GM23338 (cell line): ENCODE data around the gene CCDC9B.

Experiments
- CREB1 ChIP-seq: fragments of 250-450 bp; sonication (Bioruptor Pico); IDR thresholded peaks from 2 replicates; pipeline ENCODE4 v1.5.0; 2020; ENCODE audit warnings: low read depth, mild to moderate bottlenecking, moderate library complexity
- CTCF ChIP-seq, 2 experiments: fragments of 200-600 bp in 1 of 2; sonication (generic) in 1 of 2; conservative IDR thresholded peaks; 2 replicates each; pipeline versions ENCODE4 v1.5.1 to v1.6.1; 2016 to 2017; ENCODE audit warnings: antibody characterized with exemption in 2 of 2, low read depth in 2 of 2, mild to moderate bottlenecking in 2 of 2, moderate library complexity in 1 of 2
- EZH2 ChIP-seq: fragments of 200-600 bp; sonication (generic); IDR thresholded peaks from one replicate; pipeline ENCODE4 v1.8.0; 2017; ENCODE audit warnings: antibody characterized with exemption, mild to moderate bottlenecking, low read depth; ENCODE audit not compliant: unreplicated experiment
- EZH2phosphoT487 ChIP-seq: fragments of 200-600 bp; sonication (generic); IDR thresholded peaks from one replicate; pipeline ENCODE4 v1.8.1; 2018; ENCODE audit warnings: antibody characterized with exemption; ENCODE audit not compliant: unreplicated experiment
- JUNB ChIP-seq: IDR thresholded peaks from one replicate; pipeline ENCODE4 v1.6.1; 2016; ENCODE audit warnings: antibody characterized with exemption; ENCODE audit not compliant: unreplicated experiment
- NANOG ChIP-seq: IDR thresholded peaks from 2 replicates; pipeline ENCODE4 v1.6.1; 2016; ENCODE audit warnings: antibody characterized with exemption, borderline replicate concordance
- POLR2AphosphoS5 ChIP-seq: IDR thresholded peaks from 2 replicates; pipeline ENCODE4 v1.6.1; 2016; ENCODE audit warnings: antibody characterized with exemption, low read depth
- REST ChIP-seq: IDR thresholded peaks from one replicate; pipeline ENCODE4 v1.6.1; 2018; ENCODE audit warnings: antibody characterized with exemption; ENCODE audit not compliant: unreplicated experiment
- STAT1 ChIP-seq: IDR thresholded peaks from one replicate; pipeline ENCODE4 v1.6.1; 2016; ENCODE audit warnings: antibody characterized with exemption; ENCODE audit not compliant: unreplicated experiment
- ZNF114 ChIP-seq: fragments of 250-450 bp; sonication (Bioruptor Pico); IDR thresholded peaks from 2 replicates; pipeline ENCODE4 v1.5.0; 2020; ENCODE audit warnings: mild to moderate bottlenecking, moderate library complexity
- ZNF462 ChIP-seq: fragments of 250-450 bp; sonication (Bioruptor Pico); IDR thresholded peaks from 2 replicates; pipeline ENCODE4 v1.5.0; 2020; ENCODE audit warnings: mild to moderate bottlenecking, moderate library complexity
- TF ChIP-seq, protein P1 (sequence below): IDR thresholded peaks from 2 replicates; pipeline ENCODE4 v1.6.1; 2016; ENCODE audit warnings: antibody characterized with exemption

GRCh38 chr15:40347559-40348473 is 7.1 kb upstream of the CCDC9B start:
- TF ChIP-seq POLR2AphosphoS5 (no peak), CTCF (conservative IDR thresholded peaks at IDR 0.05; ENCODE audit: low read depth in 2 of 2) (no peak), JUNB (no peak), EZH2phosphoT487 (no peak), STAT1 (no peak), EZH2 (no peak), REST (no peak), CREB1 (CRISPR knock-in tag) (no peak), ZNF114 (CRISPR knock-in tag) (no peak), NANOG (no peak), ZNF462 (CRISPR knock-in tag) (no peak)
- TF ChIP-seq, protein P1, sequence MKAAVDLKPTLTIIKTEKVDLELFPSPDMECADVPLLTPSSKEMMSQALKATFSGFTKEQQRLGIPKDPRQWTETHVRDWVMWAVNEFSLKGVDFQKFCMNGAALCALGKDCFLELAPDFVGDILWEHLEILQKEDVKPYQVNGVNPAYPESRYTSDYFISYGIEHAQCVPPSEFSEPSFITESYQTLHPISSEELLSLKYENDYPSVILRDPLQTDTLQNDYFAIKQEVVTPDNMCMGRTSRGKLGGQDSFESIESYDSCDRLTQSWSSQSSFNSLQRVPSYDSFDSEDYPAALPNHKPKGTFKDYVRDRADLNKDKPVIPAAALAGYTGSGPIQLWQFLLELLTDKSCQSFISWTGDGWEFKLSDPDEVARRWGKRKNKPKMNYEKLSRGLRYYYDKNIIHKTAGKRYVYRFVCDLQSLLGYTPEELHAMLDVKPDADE: no peak
